Middle frontal gyrus (tissue), 1 donor: Measurements from ENCODE around the gene MELTF.

Experiments used
- DNase-seq: peaks from one replicate; pipeline ENCODE4 v3.0.0-alpha.2; 2015; ENCODE audit warnings: low spot score; ENCODE audit errors: extremely low spot score

Gene MELTF

GRCh38 chr3:196995027-196995426 lies 34.6 kb downstream of the MELTF start:
- no peak for DNase-seq

- no peak for DNase-seq
These were observed 35.6 kb downstream of the MELTF start for GRCh38 chr3:196994056-196994455.

GRCh38 chr3:196992461-196993065 lies 37.1 kb downstream of the MELTF start:
- no peak for DNase-seq

GRCh38 chr3:196991581-196992460 lies 37.8 kb downstream of the MELTF start:
- no peak for DNase-seq

GRCh38 chr3:196990601-196991007 lies 39.0 kb downstream of the MELTF start:
- no peak for DNase-seq

- DNase-seq, result no peak
These were observed 39.8 kb downstream of the MELTF start for GRCh38 chr3:196989721-196990262.

GRCh38 chr3:196988241-196989029 lies 41.2 kb downstream of the MELTF start:
- DNase-seq, result no peak

GRCh38 chr3:196987022-196987421 lies 42.6 kb downstream of the MELTF start:
- DNase-seq, result no peak

- no peak for DNase-seq
These were observed 43.4 kb downstream of the MELTF start for GRCh38 chr3:196985954-196986885.

GRCh38 chr3:196985298-196985697 lies 44.3 kb downstream of the MELTF start:
- DNase-seq, result no peak

- DNase-seq, result no peak
These were observed 46.4 kb downstream of the MELTF start for GRCh38 chr3:196983186-196983585.

GRCh38 chr3:196981657-196982056 lies 48.0 kb downstream of the MELTF start:
- no peak for DNase-seq

GRCh38 chr3:196979545-196979944 lies 50.1 kb downstream of the MELTF start:
- no peak for DNase-seq

GRCh38 chr3:196976941-196977340 lies 52.7 kb downstream of the MELTF start:
- no peak for DNase-seq

GRCh38 chr3:196975349-196975748 lies 54.3 kb downstream of the MELTF start:
- no peak for DNase-seq

GRCh38 chr3:196974661-196975060 lies 55.0 kb downstream of the MELTF start:
- no peak for DNase-seq

- DNase-seq, result no peak
These were observed 58.4 kb downstream of the MELTF start for GRCh38 chr3:196971094-196971698.

- DNase-seq, result no peak
These were observed 59.0 kb downstream of the MELTF start for GRCh38 chr3:196970547-196971093.

GRCh38 chr3:196969660-196970546 lies 59.7 kb downstream of the MELTF start:
- DNase-seq, result no peak
